AG04449 (cell line): Measurements from ENCODE around the gene MTARC2.
A peak's percentile ranks its signal among the peaks of the same experiment; 100 is the strongest.

ENCODE experiments used
- CTCF ChIA-PET: fragments of 350-600 bp; formaldehyde crosslinking; extraction: SDS; loops from one replicate; lab custom pipeline; 2021; ENCODE audit warnings: antibody characterized with exemption; lab: Yijun Ruan, JAX
- POLR2A ChIA-PET: fragments of 400-600, 350-600 bp; formaldehyde crosslinking; extraction: SDS; loops from one replicate; lab custom pipeline; 2020; ENCODE audit warnings: antibody characterized with exemption, inconsistent platforms; lab: Yijun Ruan, JAX
- DNase-seq: peaks from one replicate; pipeline ENCODE4 v3.0.0-alpha.2; 2010; ENCODE audit warnings: low read depth, low spot score
- H3K4me3 ChIP-seq: 2 replicates; pipeline ENCODE4 v1.5.1; 2011; ENCODE audit warnings: low read depth, mild to moderate bottlenecking, control low read depth, low read length
- CTCF ChIP-seq: IDR thresholded peaks from one replicate; pipeline ENCODE4 v1.5.1; 2011; ENCODE audit warnings: mild to moderate bottlenecking, moderate library complexity, low read length, control low read depth, inconsistent platforms; ENCODE audit not compliant: insufficient read depth; ENCODE audit errors: missing control alignments

MTARC2 gene

GRCh38 chr1:220796530-220796929 is 48.4 kb downstream of the MTARC2 start:
- no peak overlapping the region for H3K4me3 ChIP-seq
- POLR2A ChIA-PET = no interaction called here
- DNase-seq = no peak
- TF ChIP-seq CTCF = no peak
- CTCF ChIA-PET = interaction anchor here (1.1 to 3.3 kb wide), 4 partner anchors 10 to 23 kb away, joined by 4 to 18 read pairs (median 10); partner anchors contain the start of gene MTARC1

- POLR2A ChIA-PET = no interaction called here
- CTCF ChIA-PET = interaction anchor here (3.3 kb wide), 1 partner anchor 13 kb away, joined by 15 read pairs; no protein-coding TSS in a partner anchor
- no peak for DNase-seq
- H3K4me3 ChIP-seq = no peak overlapping the region
- no peak for TF ChIP-seq CTCF
Measured at GRCh38 chr1:220797044-220797443, 48.9 kb downstream of the MTARC2 start.

GRCh38 chr1:220797553-220797952 is 49.4 kb downstream of the MTARC2 start:
- no peak for DNase-seq
- no peak for TF ChIP-seq CTCF
- ChIA-PET POLR2A (no interaction called here), CTCF (interaction anchor here (3.3 kb wide), 1 partner anchor 12 kb away, joined by 15 read pairs; no protein-coding TSS in a partner anchor)
- H3K4me3 ChIP-seq = no peak overlapping the region

GRCh38 chr1:220798338-220798737 is 50.2 kb downstream of the MTARC2 start:
- TF ChIP-seq CTCF = no peak
- ChIA-PET CTCF (interaction anchor here (5.0 kb wide), 1 partner anchor 12 kb away, joined by 31 read pairs; no protein-coding TSS in a partner anchor), POLR2A (no interaction called here)
- DNase-seq = no peak
- no peak overlapping the region for H3K4me3 ChIP-seq

GRCh38 chr1:220800262-220800661 is 52.1 kb downstream of the MTARC2 start:
- POLR2A ChIA-PET = no interaction called here
- DNase-seq = no peak
- TF ChIP-seq CTCF = no peak

GRCh38 chr1:220803401-220804201 is 55.5 kb downstream of the MTARC2 start:
- DNase-seq = no peak
- POLR2A ChIA-PET = no interaction called here
- no peak overlapping the region for H3K4me3 ChIP-seq
- CTCF ChIA-PET = interaction anchor here (0.6 to 3.0 kb wide), 13 partner anchors 9 to 641 kb away, joined by 3 to 18 read pairs (median 4); no protein-coding TSS in a partner anchor
- TF ChIP-seq CTCF = peak; percentile 42

More at GRCh38 chr1:220800262-220800661, 52.1 kb downstream of the MTARC2 start:
- no peak overlapping the region for H3K4me3 ChIP-seq
- CTCF ChIA-PET = interaction anchor here (0.6 to 5.0 kb wide), 3 partner anchors 10 to 571 kb away, joined by 3 to 31 read pairs (median 8); no protein-coding TSS in a partner anchor
